Dermis microvascular lymphatic vessel endothelial cell (primary cell): ENCODE results near the gene GALNT2. TPM values are rescaled to one million over a fixed set of nuclear protein-coding genes. Genes with fewer than 3 reads are reported as not detected.
A peak's percentile ranks its signal among the peaks of the same experiment; 100 is the strongest.

Experiments
- DNase-seq, 2 donors: peaks; one replicate each; pipeline versions ENCODE4 v3.0.0 to v3.0.0-alpha.2; 2010; ENCODE audit warnings: low read depth in 2 of 2
- total RNA-seq: library from RNA; depleted of rRNA; stranded (reverse); fragments of >200 nt; gene quantifications from 2 replicates; pipeline ENCODE4 v1.2.1, GENCODE V29; 2014

The GALNT2 gene
- total RNA-seq, 1 donor from 2014 or later, result 38.1 TPM

DNA sequence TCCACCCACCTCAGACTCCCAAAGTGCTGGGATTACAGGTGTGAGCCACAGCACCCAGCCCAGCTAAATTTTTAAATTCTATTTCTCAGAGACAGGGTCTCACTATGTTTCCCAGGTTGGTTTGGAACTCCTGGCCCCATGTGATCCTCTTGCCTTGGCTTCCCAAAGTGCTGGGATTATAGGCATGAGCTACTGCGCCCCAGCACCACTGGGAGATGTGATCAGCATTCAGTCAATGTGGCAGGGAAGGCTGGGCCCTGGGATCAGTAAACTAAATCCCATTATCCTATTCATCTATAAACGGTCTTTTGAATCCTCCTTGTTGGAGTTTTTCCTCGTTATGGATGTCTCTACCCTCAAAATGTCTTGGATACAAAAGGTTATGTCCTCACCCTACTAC, 245.6 kb downstream of the GALNT2 start:
- no peak for DNase-seq

DNA sequence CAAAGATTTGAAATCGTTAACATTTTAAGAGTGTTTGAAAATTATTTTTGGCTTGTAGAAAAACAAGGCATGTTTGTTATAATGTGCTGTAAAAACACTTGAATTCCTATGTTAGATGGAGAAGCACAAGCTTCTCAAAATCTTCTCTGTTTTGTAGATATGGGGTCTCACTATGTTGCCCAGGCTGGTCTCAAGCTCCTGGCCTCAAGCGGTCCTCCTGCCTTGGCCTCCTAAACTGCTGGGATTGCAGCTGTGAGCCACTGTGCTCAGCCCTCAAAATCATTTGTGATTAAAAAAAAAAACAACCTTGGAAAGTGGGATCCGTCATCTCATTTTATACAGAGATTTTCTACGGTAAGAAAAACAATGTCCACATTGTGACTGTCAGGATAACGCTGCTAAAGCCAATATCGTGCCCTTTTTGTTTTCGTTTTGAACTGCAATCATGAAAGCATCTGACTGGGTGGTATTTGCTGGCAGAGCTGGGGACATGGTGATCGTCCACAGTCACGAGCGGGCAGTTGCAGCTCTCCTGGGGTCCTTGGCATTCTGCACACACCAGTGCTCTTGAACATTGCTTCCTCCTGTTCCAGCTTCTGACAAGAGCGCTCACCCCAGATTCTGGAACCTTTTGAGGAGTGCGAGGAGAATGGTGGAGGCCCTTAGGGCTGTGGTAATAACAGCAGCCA, 246.6 kb downstream of the GALNT2 start:
- no peak for DNase-seq

DNA sequence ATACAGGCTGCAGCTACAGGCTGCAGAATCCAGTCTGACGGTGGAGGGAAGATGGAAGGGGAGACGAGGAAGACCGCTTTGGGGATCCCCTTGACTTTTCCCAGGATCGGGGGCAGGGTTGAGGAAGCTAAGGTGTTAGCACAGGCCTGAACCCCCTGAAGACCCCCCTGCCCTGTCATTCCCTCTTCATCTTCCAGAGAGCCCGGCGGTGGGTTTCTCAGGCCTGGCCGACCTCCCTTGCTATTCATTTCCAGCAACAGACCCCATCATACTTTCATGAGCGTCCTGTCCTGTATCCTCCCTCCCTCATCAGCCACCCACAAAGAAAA, 247.1 kb downstream of the GALNT2 start:
- no peak for DNase-seq

DNA sequence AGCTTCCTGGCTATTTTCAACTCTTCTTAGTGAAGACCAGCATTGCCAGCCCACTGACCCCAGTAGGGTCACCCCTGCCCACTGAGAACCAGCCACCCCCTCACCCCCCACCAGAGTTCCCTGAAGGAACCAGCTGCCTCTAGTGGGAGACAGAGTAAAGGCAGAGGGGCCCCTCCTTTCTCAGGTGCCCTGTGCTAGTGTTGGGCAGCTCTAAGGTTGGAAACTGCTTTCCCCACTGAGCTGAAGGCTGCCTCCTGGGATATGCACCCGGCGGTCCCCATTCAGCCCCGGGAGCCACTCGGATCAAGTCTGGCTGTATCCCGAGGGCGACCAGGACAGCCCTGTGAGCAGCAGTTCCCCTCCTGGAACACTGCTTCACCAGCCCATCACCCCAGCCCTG, 248.1 kb downstream of the GALNT2 start:
- no peak for DNase-seq

DNA sequence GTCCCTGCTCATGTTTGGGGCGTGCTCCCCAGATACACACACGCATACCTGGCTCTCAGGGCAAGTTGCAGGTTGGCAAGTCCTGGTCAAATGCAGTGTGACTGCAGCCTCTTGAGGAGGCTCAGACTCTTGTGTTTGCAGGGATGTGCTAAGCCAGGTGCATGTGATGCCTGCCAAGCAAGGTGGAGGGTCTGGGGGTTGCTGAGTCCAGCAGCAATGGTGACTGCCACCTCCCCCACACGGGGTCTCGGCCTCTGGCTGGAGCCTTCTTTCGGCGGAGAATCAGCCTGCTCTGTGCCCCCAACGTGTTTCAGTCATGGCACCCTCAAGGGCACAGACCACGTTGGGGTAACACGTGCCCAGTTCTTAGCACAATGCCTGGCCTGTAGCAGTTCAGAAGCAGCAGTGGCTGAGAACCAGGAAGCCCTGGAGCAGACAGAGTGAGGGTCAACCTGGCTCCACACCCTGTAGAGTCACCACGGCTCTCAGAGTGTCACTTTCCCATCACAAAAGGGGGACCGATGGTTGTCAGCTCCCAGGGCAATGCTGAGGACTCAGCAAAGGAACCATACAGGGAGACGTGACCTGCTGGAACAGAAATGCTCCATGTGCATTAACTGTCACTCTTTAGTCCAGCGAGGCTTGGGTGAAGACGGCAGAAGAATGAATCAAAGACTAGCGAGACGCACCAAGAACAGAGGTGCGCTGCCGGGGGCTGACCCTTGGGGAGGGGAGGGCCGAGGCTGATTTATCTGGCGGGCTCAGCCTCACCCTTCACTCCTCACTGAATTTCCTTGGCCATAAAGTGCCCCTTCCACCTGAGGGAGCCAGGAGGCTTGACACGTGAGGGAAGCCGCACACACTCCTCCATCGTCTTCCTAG, 250.1 kb downstream of the GALNT2 start:
- no peak for DNase-seq

DNA sequence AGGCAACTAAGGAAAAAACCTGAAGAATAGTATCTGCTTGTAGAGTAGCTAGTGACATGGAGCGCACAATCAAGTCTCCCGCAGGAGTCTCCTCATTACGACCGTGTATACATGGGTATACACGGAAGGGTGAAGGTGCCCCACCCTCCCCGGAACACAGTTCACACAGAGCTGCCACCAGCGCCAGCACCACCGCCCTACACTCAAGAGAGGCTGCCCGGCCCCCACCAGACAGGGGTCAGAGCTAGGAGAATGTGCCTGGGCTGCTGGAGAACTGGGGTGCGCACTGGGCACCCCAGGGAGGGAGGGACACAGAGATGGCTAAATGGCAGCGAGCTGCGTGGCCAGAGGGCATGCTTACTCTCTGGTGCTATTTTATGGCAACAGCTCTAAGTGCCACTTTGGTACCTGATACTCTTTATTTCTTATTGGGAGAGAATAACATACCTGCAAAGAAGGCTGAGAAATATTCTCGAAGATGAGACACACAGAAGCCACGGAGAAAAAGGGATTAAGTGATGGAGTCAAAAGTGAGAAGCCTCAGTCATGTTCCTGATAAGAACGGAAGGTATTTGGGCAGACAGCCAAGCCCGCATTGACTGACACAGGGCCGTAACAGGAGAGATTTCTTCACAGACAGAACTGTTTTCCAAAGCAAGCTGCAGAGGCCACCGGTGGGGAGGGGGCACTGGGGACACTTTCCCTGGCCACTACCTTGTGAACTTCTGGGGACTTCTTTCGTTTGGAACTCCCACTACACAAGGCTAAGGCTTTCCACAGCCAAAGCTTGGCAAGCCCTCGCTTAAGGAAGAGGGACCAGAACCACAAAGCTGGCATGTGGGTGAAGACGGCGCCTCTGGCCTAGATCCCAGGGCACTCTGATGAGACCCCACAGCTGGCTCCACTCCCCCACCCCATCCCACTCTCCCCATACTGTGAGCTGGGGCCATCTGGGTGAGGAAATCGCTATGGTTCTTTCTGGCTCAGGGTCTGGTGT, 251.1 kb downstream of the GALNT2 start:
- peak in 1 of 2 donors; percentile 17 for DNase-seq

DNA sequence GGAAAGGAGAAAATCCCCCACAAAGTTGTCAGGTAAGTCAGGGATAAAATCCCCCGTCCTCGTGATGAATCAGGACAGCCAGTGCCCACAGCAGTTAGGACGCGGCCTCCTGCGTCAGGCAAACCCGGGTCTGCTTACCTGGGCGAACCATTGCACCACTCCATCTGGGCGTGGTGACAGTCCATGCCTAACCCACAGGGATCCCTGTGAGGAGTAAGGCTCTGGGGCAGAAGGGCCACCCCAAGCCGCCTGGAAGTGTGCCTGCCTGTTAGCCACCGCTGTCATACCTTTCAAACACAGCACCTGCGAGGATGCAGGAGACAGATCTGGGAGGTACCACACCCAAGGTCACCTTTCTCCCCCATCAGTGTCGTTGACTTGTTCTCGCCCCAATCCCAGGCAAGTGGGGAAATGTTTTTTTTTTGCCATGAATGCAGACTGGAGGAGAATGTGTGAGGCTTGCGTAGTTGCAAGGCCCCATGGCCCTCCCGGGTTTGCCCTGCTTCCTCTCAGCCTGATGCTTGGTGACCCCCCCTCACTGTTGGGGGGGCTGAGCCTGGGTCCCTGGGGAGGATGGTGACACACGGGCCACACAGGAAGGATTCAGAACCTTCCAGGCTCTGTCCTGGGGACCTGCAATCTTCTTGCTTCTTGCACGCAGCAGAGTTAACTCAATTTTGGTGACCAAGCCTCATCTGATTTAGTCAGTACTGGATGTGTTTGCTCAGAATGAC, 252.1 kb downstream of the GALNT2 start:
- no peak for DNase-seq

DNA sequence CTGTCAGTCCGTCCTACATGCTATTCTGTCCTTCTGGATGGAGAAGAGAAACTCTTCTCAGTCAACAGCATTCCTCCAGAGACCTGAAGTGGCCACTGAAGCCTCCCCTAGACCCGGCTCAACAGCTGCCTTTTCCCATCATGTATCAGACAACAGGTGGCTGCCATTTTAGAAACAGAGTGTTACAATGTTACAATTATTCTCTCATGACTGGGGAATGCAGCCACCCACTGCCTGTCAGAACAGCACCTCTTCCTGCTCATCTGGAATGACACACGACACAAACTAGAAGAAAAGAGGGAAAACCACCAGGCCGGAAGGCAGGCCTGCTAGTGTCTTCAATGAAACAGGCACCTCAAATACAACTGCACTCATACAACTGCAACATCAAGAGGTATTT, 253.8 kb downstream of the GALNT2 start:
- no peak for DNase-seq

DNA sequence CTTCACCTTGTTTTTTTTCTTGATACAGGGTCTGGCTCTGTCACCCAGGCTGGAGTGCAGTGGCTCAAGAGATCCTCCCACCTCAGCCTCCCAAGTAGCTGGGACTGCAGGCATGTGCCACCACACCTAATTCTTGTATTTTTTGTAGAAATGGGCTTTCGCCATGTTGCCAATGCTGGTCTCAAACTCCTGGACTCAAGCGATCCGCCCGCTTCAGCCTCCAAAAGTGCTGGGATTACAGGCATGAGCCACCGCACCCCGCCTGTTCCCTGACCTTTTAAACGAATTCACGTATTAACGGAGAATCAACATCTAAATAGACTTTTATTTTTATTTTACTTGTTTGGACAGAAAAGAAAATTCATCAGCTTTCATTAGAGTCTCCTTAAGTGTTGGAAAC, 254.3 kb downstream of the GALNT2 start:
- DNase-seq, result no peak

DNA sequence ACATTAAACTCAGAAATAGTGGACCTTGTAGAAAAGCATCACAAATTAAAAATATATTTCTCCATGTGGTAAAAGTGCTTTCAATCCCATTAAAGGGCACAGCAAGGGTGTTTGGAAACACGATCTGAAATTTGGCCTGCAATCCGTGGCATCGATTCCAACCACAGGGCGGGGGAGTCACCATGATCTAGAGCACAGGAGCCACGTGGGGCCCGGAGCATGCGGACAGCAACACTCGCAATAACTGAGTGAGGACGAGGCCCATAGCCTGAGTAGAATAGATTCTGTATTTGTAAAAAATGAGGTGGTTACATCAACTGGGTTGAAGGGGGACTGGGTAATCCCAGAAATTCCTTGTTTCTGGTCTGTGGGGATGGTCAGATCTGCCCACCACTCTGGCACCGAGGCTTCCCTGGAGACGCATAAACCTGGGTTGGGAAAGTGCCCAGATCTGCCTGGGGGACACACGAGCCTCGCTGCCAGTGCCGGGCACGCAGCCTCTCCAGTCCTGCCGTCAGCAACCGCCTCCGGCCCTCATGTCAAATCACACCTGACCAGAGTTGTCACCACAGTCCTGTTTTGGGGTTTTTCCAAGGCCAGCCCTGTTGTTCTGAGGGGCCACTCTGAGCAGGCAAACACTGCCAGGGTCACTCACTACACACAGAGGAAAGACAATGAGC, 254.8 kb downstream of the GALNT2 start:
- no peak for DNase-seq

DNA sequence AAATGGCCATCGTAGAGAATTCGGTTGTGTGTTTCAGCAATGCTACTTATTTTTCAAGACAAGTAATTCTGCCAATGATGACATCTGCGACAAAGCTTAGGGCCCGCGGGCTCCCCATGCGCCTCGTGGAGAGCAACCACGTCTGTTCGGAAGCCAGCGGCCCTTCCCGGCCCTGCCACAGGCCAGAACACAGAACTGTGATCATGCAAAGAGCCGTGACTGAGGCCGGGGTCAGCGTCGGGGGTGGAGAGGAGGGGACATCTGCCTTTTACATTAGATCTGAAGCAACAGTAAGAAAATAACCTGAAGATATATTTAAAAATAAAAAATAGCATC, 255.4 kb downstream of the GALNT2 start:
- DNase-seq, result no peak

DNA sequence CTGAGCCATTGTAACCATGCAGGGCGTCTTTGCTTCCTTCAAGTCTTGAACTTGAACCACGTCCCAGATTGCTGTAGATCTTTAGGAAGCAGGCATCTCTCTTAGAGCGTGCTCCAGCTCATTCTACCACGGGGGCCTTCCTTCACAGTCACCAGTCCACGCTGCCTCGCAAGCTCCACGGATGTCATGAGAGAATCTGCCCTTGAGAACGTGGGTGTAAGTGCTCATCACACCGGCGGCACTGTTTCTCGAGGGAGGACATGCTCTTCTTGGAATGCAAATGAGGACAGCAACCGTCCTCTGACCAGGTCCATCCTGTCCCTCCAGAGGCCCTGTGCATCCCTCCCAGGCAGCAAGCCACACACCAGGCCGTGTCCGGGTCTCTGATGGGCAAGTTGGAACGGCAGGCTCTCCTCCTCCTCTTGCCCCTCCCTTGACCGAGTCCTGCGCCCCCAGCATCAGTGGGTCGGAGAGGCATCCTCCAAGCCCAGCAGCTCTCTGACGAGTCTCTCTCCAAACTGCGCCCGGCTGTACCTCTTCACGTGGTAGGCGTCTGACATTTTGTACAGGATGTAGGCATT, 256.0 kb downstream of the GALNT2 start:
- no peak for DNase-seq

DNA sequence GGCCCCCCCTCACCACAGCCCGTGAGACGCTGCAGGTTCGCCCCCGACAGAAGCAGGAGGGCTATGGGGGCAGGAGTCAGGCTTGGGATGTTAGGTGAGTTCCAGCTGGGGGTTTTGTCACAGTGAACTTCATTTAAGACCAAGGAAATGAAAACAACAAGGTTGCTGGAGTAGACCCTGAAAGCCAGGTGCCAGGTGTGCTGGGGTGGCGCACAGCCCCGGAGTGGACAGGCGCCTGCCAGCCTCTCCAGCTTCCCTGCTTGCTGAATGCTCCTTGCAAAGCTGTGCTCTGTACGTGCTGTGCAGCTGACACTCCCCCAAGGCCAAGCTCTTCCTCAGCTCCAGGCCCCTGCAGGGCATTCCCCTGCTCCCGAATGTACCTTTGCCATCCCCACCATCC, 256.6 kb downstream of the GALNT2 start:
- no peak for DNase-seq

DNA sequence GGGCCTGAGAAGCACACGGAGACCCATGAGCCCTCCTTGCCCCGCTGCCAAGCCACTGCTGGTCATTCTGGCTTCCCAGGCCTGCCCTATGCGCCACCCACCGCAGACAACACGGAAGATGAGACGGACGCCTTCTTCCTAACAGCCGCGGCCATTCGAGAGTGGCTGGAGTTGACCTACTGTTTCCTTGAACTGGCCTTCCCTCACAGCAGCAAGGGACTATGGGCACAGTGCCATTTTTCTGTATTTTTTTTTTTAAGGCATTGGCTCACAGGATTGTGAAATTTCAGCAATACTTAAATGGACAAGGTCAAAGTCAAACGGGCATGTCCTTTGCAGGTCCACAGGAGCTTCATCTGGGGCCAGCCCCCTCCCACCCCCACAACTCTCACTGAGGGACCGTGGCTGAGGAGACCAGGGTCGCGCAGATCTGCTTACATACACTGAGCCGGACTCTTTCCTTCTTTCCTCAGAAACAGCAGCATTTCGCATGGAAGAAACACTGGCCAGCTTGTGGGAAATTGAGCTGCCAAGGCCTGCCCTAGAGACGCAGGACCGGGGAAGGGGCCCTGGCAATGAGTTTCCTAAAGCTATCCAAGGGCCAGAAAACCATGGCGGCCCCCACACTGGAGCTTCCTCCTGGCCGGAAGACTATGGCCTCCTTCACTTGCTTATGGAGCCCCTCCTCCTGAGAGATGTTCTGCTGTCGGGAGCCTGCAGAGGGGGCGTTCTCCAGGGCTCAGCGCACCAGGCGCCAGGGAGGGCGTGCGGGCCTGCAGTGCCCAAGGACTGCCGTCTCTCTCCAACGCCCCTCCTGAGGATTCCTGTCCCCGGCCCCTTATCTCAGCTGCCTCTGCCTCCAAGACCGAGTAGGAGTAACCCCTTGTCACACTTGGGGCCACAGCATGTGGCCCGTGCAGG, 260.2 kb downstream of the GALNT2 start:
- DNase-seq, result no peak

DNA sequence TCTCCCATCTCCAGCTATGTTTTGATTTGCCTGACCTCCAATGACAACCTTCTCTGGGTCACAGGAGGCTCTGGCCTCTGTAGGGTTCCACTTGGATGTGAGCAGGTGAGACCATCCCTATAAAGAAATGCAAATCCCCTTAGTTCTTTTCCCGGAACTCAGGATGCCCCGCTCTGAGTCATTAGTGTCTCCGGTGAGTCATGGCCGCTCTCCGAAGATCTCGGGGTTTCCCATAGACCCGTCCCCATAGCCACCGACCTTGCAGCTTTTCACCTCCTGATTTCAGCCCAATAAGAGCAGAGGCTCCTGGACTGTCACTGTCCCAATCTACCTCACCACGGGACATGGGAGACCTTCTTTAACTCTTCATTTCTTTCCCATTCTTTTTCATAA, 260.9 kb downstream of the GALNT2 start:
- no peak for DNase-seq

DNA sequence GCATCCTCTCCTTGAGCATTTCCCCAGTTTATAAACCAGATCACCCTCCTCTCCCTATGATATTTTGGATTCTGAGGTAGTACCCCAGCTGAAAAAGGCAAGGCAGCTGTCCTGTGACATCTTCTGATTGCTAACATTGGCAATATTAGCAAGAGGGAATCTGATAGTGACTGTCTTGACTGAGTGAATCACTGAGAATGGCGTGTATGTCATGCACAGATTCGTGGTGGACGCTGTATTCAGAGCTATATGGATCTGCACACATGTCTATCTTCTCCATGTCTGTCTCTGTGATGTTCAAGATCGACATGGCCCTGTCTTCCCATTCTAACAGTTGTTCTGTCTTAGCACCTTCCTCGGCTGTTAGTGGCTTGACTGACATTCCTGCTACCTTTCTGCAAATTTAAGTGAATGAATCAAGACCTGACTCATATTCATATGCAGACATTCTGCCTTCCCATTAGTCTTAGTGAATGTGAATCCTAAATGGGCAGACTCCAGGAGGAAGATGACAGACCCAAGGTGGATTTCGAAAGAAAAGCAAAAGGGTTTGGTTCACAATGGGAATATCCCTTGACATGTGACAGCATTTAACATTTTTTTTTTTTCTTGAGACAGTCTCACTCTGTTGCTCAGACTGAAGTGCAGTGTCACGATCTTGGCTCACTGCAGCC, 261.4 kb downstream of the GALNT2 start:
- no peak for DNase-seq

DNA sequence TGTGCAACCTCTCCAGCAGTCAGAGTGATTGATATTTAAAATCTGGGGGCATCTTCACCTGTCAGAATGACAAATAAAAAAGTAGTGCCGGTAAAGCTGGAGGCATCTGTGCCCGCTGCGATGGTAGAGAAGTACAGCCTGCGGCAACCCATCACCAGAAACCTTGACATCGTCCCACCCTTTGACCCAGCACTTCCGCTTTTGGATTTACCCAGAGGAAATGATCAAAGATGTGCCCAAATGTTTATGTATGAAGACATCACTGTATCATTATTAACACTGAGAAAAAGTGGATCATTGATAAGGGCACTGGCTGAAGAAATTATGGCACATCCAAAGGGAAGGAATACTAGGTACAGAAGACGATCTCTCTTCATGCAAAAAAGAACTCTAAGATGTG, 263.1 kb downstream of the GALNT2 start:
- no peak for DNase-seq
